Measurements from ENCODE around the gene PBX1. TPM values are rescaled to one million over a fixed set of nuclear protein-coding genes. Genes with fewer than 3 reads are reported as not detected.

The PBX1 gene
- polyA plus RNA-seq, 3 donors, result 0.07 TPM; not detected in 2

DNA sequence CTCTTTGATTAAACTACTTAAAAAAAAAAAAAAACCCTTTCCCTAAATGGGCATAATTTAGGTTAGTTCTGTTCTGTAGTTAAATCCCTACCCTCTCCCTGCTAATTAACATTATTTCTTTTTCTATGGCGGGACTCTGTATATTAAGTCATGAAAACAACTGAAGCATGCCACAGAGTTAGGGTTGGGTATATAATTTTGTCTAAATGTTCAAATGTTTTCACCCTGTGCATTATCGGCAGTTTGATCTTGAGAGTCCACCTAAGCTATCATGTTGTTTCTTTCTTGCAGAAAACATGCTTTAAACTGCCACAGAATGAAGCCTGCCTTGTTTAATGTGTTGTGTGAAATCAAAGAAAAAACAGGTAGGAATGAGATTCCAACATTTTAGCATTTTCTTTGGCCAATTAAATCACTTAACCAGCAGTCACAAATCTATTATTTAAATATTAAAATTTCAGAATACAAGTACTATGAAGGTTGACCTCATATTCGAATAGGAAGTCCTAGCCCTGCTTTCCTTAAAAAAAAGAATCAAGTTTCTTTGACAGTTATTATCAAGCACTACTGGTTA is 4.0 kb downstream of the PBX1 start:
- no peak overlapping the region for H2AFZ ChIP-seq (ENCODE audit: insufficient read depth, low read depth, low read length, poor library complexity, severe bottlenecking)

DNA sequence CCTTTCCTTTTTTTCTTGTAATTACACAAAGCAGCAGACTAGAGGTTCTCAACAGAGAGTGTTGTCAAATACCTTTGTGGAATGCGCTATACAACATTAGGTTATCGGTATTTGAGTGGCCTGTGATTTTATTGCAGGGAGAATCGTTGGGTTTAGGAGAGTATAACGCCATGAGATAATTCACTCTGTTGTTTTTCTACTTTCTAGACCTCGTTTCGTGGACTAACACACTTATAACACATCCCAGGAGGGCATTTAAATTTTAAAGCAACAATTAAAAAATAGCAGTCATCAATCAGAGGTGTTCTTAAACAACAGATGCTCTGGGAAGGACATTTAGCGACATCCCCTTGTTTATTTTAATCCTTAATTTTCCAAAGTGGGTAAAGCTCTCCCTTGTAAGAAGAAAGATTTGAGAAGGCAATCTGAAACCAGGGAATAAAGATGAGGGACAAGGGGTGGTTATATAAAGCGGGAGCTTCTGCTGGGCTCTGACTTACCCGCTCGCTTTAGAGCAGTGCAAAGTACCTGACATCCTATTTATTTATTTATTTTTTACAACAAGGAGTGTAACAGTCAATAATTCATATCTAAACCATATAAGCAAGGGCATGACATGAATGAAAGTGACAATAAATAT is 4.9 kb downstream of the PBX1 start:
- Mint-ChIP-seq H3K27ac (no peak overlapping the region), H3K27me3 (ENCODE audit: low read depth in 3 of 3) (peaks cover 29 to 38% (median 31%) of the 10 kb centered on the region in 3 donors), H3K4me1 (peaks cover 21% of the 10 kb centered on the region), H3K4me3 (no peak overlapping the region), H3K36me3 (peaks cover 0 to 5% of the 10 kb centered on the region in 2 donors), H3K9me3 (peaks cover 0 to 4% (median 2%) of the 10 kb centered on the region in 7 donors)
- no CpG with 5 or more reads among the region's 10 CpGs for WGBS (ENCODE audit: insufficient coverage)
- Histone ChIP-seq H3K27ac (ENCODE audit: low read depth in 1 of 2, low read length in 2 of 2) (no peak overlapping the region), H3K9me3 (replicated peaks in 1 of 2; ENCODE audit: control insufficient read depth in 1 of 2, insufficient read depth in 1 of 2, low read length in 2 of 2) (no peaks in the 10 kb centered on the region), H3K4me2 (replicated peaks; ENCODE audit: extremely low read depth, low read length, poor library complexity, severe bottlenecking) (no peak overlapping the region), H3K9ac (ENCODE audit: insufficient read depth, low read length, poor library complexity, severe bottlenecking) (no peak overlapping the region), H3K79me2 (ENCODE audit: insufficient read depth, low read length) (no peaks in the 10 kb centered on the region), H4K20me1 (ENCODE audit: insufficient read depth, low read length) (no peaks in the 10 kb centered on the region), H2AFZ (ENCODE audit: insufficient read depth, low read depth, low read length, poor library complexity, severe bottlenecking) (no peak overlapping the region), H3K4me3 (replicated peaks in 1 of 3; ENCODE audit: low read depth in 2 of 3, low read length in 3 of 3) (no peak overlapping the region), H3K36me3 (replicated peaks in 1 of 2; ENCODE audit: control insufficient read depth in 1 of 2, insufficient read depth in 2 of 2, low read length in 2 of 2) (no peaks in the 10 kb centered on the region), H3K4me1 (ENCODE audit: control insufficient read depth in 1 of 2, insufficient read depth in 2 of 2, low read length in 2 of 2) (peaks cover 7 to 10% of the 10 kb centered on the region in 2 donors), H3K27me3 (ENCODE audit: control insufficient read depth in 2 of 2, insufficient read depth in 2 of 2, low read length in 2 of 2) (peaks cover 22 to 37% of the 10 kb centered on the region in 2 donors)
- DNase-seq, result no peak
- intact Hi-C loops (cut with micrococcal nuclease), result no loop called here
- TF ChIP-seq, protein P1, sequence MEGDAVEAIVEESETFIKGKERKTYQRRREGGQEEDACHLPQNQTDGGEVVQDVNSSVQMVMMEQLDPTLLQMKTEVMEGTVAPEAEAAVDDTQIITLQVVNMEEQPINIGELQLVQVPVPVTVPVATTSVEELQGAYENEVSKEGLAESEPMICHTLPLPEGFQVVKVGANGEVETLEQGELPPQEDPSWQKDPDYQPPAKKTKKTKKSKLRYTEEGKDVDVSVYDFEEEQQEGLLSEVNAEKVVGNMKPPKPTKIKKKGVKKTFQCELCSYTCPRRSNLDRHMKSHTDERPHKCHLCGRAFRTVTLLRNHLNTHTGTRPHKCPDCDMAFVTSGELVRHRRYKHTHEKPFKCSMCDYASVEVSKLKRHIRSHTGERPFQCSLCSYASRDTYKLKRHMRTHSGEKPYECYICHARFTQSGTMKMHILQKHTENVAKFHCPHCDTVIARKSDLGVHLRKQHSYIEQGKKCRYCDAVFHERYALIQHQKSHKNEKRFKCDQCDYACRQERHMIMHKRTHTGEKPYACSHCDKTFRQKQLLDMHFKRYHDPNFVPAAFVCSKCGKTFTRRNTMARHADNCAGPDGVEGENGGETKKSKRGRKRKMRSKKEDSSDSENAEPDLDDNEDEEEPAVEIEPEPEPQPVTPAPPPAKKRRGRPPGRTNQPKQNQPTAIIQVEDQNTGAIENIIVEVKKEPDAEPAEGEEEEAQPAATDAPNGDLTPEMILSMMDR (IDR thresholded peaks at IDR 0.05), result no peak

More for the DNA sequence above, 4.0 kb downstream of the PBX1 start:
- Histone ChIP-seq H3K4me2 (replicated peaks; ENCODE audit: extremely low read depth, low read length, poor library complexity, severe bottlenecking) (no peak overlapping the region), H3K4me3 (replicated peaks in 1 of 3; ENCODE audit: low read depth in 2 of 3, low read length in 3 of 3) (no peak overlapping the region), H3K4me1 (ENCODE audit: control insufficient read depth in 1 of 2, insufficient read depth in 2 of 2, low read length in 2 of 2) (peaks cover 11 to 17% of the 10 kb centered on the region in 2 donors), H3K27me3 (ENCODE audit: control insufficient read depth in 2 of 2, insufficient read depth in 2 of 2, low read length in 2 of 2) (peaks cover 22 to 37% of the 10 kb centered on the region in 2 donors), H3K9ac (ENCODE audit: insufficient read depth, low read length, poor library complexity, severe bottlenecking) (no peak overlapping the region), H3K36me3 (replicated peaks in 1 of 2; ENCODE audit: control insufficient read depth in 1 of 2, insufficient read depth in 2 of 2, low read length in 2 of 2) (no peaks in the 10 kb centered on the region), H3K9me3 (replicated peaks in 1 of 2; ENCODE audit: control insufficient read depth in 1 of 2, insufficient read depth in 1 of 2, low read length in 2 of 2) (no peaks in the 10 kb centered on the region), H3K27ac (ENCODE audit: low read depth in 1 of 2, low read length in 2 of 2) (no peak overlapping the region), H3K79me2 (ENCODE audit: insufficient read depth, low read length) (no peaks in the 10 kb centered on the region), H4K20me1 (ENCODE audit: insufficient read depth, low read length) (no peaks in the 10 kb centered on the region)
- intact Hi-C loops (cut with micrococcal nuclease), result no loop called here
- WGBS (ENCODE audit: insufficient coverage), result 71% methylated on average over 1 of the region's 3 CpGs
- no peak for DNase-seq
- no peak overlapping the region for H3K4me3 Mint-ChIP-seq
- TF ChIP-seq, protein P1 (IDR thresholded peaks at IDR 0.05), result no peak
- H3K36me3 Mint-ChIP-seq, result peaks cover 0 to 5% of the 10 kb centered on the region in 2 donors
- peaks cover 29 to 41% (median 31%) of the 10 kb centered on the region in 3 donors for H3K27me3 Mint-ChIP-seq (ENCODE audit: low read depth in 3 of 3)
- H3K9me3 Mint-ChIP-seq, result peaks cover 0 to 4% (median 2%) of the 10 kb centered on the region in 7 donors
- peaks cover 28% of the 10 kb centered on the region for H3K4me1 Mint-ChIP-seq
- H3K27ac Mint-ChIP-seq, result no peak overlapping the region

All from CD14-positive monocyte (primary cell).